ENCODE data around the gene ROR2. TPM values are rescaled to one million over a fixed set of nuclear protein-coding genes. Genes with fewer than 3 reads are reported as not detected.

ROR2 gene
- total RNA-seq, 1 donor = 13.8 TPM

DNA sequence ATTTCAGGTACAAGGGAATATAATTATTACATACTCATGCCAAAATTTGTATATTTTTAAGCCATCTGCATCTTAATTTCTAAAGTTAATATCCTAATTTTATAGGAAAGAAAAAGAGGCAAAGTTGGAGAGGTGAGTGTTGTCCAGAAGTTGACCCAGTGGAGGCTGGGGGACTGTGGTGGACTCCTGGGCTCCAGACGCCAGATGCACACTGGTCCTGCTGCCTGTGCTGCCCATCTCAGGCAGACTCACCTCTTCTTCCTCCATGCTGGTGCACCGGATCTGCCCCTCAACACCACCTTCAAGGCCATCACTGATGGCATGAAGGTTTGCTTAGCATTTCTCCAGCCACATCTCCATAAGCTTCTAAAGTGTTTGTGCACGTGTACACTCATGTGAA is 305.6 kb downstream of the ROR2 start:
- H3K9me3 ChIP-seq (ENCODE audit: low read depth, low read length) = peaks cover 2% of the 10 kb centered on the region
- TF ChIP-seq, protein P1, sequence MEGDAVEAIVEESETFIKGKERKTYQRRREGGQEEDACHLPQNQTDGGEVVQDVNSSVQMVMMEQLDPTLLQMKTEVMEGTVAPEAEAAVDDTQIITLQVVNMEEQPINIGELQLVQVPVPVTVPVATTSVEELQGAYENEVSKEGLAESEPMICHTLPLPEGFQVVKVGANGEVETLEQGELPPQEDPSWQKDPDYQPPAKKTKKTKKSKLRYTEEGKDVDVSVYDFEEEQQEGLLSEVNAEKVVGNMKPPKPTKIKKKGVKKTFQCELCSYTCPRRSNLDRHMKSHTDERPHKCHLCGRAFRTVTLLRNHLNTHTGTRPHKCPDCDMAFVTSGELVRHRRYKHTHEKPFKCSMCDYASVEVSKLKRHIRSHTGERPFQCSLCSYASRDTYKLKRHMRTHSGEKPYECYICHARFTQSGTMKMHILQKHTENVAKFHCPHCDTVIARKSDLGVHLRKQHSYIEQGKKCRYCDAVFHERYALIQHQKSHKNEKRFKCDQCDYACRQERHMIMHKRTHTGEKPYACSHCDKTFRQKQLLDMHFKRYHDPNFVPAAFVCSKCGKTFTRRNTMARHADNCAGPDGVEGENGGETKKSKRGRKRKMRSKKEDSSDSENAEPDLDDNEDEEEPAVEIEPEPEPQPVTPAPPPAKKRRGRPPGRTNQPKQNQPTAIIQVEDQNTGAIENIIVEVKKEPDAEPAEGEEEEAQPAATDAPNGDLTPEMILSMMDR (IDR thresholded peaks at IDR 0.05; ENCODE audit: extremely low read depth, low read depth, low read length) = no peak

DNA sequence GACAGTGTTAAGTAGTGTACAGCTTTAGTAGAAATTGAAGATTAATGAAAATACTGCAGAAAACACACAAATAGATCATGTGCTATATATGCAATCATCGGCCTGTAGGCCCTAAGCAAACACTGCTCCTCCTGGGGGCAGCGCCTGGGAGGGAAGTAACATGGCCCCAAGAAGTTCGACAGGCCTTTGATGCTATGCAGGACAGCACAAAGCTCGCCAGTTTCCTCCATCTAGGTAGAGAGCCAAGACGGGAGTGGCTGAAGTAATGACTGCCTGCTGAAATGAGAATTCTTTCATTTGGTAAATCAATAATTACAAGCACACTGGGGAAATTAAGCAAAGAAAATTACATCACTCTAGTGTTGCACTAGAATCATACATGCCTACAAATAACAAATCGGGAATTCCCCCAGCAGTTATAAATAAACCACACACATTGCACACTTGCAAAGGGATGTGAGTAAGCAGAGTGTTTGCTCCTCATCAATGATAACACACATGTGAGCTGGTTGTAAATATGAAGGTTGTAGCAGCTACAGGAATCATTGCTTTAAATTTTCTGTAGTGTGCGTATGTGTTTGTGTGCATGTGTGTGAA is 306.4 kb downstream of the ROR2 start:
- no peaks in the 10 kb centered on the region for H3K36me3 ChIP-seq (ENCODE audit: insufficient read depth, low read length)
- TF ChIP-seq, protein P1 (IDR thresholded peaks at IDR 0.05; ENCODE audit: extremely low read depth, low read depth, low read length) = no peak
- no peak overlapping the region for H2AFZ ChIP-seq (ENCODE audit: low read length)
- DNase-seq (ENCODE audit: insufficient read length, low spot score, missing footprints) = no peak
- peaks cover 5% of the 10 kb centered on the region for H3K27me3 ChIP-seq (ENCODE audit: insufficient read depth, low read length)
- H3K27ac ChIP-seq (ENCODE audit: low read depth, low read length) = no peak overlapping the region
- H3K79me2 ChIP-seq (ENCODE audit: insufficient read depth, low read length) = no peaks in the 10 kb centered on the region
- peaks cover 2% of the 10 kb centered on the region for H3K9me3 ChIP-seq (ENCODE audit: low read depth, low read length)
- no peak overlapping the region for H3K4me2 ChIP-seq (ENCODE audit: insufficient read depth, low read length)
- H3K4me1 ChIP-seq (ENCODE audit: insufficient read depth, low read length) = no peaks in the 10 kb centered on the region
- no peaks in the 10 kb centered on the region for H4K20me1 ChIP-seq (ENCODE audit: insufficient read depth, low read length)
- no peak overlapping the region for H3K4me3 ChIP-seq (ENCODE audit: insufficient read depth, low read length)

More for the DNA sequence above, 305.6 kb downstream of the ROR2 start:
- no peaks in the 10 kb centered on the region for H3K4me1 ChIP-seq (ENCODE audit: insufficient read depth, low read length)
- peaks cover 8% of the 10 kb centered on the region for H3K27me3 ChIP-seq (ENCODE audit: insufficient read depth, low read length)
- no peak overlapping the region for H2AFZ ChIP-seq (ENCODE audit: low read length)
- no peaks in the 10 kb centered on the region for H3K79me2 ChIP-seq (ENCODE audit: insufficient read depth, low read length)
- H3K36me3 ChIP-seq (ENCODE audit: insufficient read depth, low read length) = no peaks in the 10 kb centered on the region
- no peak overlapping the region for H3K4me2 ChIP-seq (ENCODE audit: insufficient read depth, low read length)
- no peaks in the 10 kb centered on the region for H4K20me1 ChIP-seq (ENCODE audit: insufficient read depth, low read length)
- H3K4me3 ChIP-seq (ENCODE audit: insufficient read depth, low read length) = no peak overlapping the region
- DNase-seq (ENCODE audit: insufficient read length, low spot score, missing footprints) = no peak
- H3K27ac ChIP-seq (ENCODE audit: low read depth, low read length) = no peak overlapping the region

DNA sequence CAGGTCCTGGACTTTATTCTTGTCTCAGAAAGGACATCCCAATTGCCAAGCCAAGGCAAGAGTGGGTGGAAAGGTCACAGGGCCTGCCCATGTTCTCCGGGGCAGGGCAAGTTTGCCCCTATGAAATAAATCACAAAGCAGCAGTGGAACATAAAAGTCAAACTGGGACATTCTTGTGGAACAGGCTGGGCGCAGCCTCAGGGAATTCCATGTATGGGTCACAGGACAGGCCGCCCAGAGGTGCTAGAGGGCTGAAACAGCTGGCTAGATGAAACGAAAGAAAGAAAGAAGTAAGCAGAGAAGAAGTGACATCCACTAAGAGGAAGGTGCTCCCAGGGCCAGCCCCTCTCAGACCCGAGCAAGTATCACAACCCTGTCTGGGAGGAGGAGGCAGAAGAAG is 307.3 kb downstream of the ROR2 start:
- TF ChIP-seq, protein P1 (IDR thresholded peaks at IDR 0.05; ENCODE audit: extremely low read depth, low read depth, low read length) = no peak
- Histone ChIP-seq H3K9me3 (ENCODE audit: low read depth, low read length) (peaks cover 2% of the 10 kb centered on the region), H2AFZ (ENCODE audit: low read length) (no peak overlapping the region)

DNA sequence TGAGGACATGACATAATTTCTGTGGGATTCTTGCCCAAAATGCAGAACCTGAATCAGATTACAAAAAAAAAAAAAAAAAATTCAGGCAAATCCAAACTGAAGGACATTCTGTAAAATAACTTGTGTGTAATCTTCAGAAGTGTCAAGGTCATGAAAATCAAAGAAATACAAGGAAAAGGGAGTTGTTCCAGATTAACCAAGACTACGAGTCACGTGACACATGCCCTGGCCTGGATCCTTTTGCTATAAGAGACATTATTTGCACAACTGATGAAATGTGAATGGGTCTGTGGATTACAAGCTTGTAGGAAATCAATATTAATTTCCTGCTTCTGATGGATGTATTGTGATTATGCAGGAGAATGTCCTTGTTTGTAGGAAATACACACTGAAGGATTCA is 309.6 kb downstream of the ROR2 start:
- no peak for DNase-seq (ENCODE audit: insufficient read length, low spot score, missing footprints)
- Histone ChIP-seq H3K9me3 (ENCODE audit: low read depth, low read length) (peaks cover 2% of the 10 kb centered on the region), H3K27me3 (ENCODE audit: insufficient read depth, low read length) (no peaks in the 10 kb centered on the region), H3K36me3 (ENCODE audit: insufficient read depth, low read length) (no peaks in the 10 kb centered on the region), H3K4me1 (ENCODE audit: insufficient read depth, low read length) (no peaks in the 10 kb centered on the region), H3K4me3 (ENCODE audit: insufficient read depth, low read length) (no peak overlapping the region), H3K27ac (ENCODE audit: low read depth, low read length) (no peak overlapping the region), H3K4me2 (ENCODE audit: insufficient read depth, low read length) (no peak overlapping the region), H4K20me1 (ENCODE audit: insufficient read depth, low read length) (no peaks in the 10 kb centered on the region), H3K79me2 (ENCODE audit: insufficient read depth, low read length) (no peaks in the 10 kb centered on the region), H2AFZ (ENCODE audit: low read length) (no peak overlapping the region)
- TF ChIP-seq, protein P1 (IDR thresholded peaks at IDR 0.05; ENCODE audit: extremely low read depth, low read depth, low read length) = no peak

More for the DNA sequence above, 307.3 kb downstream of the ROR2 start:
- no peaks in the 10 kb centered on the region for H3K4me1 ChIP-seq (ENCODE audit: insufficient read depth, low read length)
- H4K20me1 ChIP-seq (ENCODE audit: insufficient read depth, low read length) = no peaks in the 10 kb centered on the region
- H3K4me2 ChIP-seq (ENCODE audit: insufficient read depth, low read length) = no peak overlapping the region
- no peak overlapping the region for H3K4me3 ChIP-seq (ENCODE audit: insufficient read depth, low read length)
- H3K27me3 ChIP-seq (ENCODE audit: insufficient read depth, low read length) = peaks cover 5% of the 10 kb centered on the region
- no peaks in the 10 kb centered on the region for H3K36me3 ChIP-seq (ENCODE audit: insufficient read depth, low read length)
- no peak overlapping the region for H3K27ac ChIP-seq (ENCODE audit: low read depth, low read length)
- no peaks in the 10 kb centered on the region for H3K79me2 ChIP-seq (ENCODE audit: insufficient read depth, low read length)
- DNase-seq (ENCODE audit: insufficient read length, low spot score, missing footprints) = no peak

Measured in osteoblast (primary cell).